GM13976 (cell line): ENCODE measurements around the gene PI4KA.

Experiments used
- DNase-seq: peaks from one replicate; pipeline ENCODE4 v3.0.0; 2012; ENCODE audit warnings: low spot score
- in situ Hi-C: fragments of 300-500 bp; cut with MboI; formaldehyde crosslinking; loops from one replicate; pipeline ENCODE4 v1.12.0; 2022; ENCODE audit warnings: low sequenced_read_pairs, mixed read lengths, inconsistent platforms; ENCODE audit not compliant: unreplicated experiment
- TF ChIP-seq, protein P1 (sequence below): IDR thresholded peaks from 2 replicates; pipeline ENCODE4 v1.5.1; 2012; ENCODE audit warnings: borderline replicate concordance, mild to moderate bottlenecking; ENCODE audit not compliant: insufficient read depth; ENCODE audit errors: extremely low read depth, missing control alignments, control extremely low read depth

Gene PI4KA

DNA sequence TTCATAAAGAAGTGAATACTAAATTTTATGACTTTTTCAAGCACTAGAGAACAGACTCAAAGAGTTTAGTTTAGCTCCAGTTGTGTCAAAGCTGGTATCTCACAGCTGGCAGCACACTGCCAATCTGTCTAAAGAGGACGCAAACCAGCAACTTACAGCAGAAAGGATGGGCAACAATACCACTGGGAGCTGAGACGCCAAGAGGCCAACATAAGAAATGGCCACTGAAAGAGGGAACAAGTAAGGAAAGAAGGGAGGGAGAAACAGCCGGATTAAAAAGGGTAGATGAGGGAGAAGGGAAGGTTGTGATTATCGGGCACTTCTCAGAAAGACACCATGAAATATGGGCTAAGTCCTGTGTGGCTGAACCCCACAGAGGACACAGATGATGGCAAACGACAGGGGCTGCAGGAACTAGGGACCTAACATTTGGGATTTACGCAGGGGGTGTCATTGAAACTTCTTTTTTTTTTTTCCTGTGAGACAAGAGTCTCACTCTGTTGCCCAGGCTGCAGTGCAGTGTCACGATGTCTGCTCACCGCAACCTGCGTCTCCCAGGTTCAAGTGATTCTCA is 43.0 kb downstream of the PI4KA start:
- in situ Hi-C loops, result loop anchor here (10.0 kb wide), 1 partner anchor 49 kb away; no protein-coding TSS in a partner anchor
- no peak for DNase-seq
- TF ChIP-seq, protein P1, sequence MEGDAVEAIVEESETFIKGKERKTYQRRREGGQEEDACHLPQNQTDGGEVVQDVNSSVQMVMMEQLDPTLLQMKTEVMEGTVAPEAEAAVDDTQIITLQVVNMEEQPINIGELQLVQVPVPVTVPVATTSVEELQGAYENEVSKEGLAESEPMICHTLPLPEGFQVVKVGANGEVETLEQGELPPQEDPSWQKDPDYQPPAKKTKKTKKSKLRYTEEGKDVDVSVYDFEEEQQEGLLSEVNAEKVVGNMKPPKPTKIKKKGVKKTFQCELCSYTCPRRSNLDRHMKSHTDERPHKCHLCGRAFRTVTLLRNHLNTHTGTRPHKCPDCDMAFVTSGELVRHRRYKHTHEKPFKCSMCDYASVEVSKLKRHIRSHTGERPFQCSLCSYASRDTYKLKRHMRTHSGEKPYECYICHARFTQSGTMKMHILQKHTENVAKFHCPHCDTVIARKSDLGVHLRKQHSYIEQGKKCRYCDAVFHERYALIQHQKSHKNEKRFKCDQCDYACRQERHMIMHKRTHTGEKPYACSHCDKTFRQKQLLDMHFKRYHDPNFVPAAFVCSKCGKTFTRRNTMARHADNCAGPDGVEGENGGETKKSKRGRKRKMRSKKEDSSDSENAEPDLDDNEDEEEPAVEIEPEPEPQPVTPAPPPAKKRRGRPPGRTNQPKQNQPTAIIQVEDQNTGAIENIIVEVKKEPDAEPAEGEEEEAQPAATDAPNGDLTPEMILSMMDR, result no peak

DNA sequence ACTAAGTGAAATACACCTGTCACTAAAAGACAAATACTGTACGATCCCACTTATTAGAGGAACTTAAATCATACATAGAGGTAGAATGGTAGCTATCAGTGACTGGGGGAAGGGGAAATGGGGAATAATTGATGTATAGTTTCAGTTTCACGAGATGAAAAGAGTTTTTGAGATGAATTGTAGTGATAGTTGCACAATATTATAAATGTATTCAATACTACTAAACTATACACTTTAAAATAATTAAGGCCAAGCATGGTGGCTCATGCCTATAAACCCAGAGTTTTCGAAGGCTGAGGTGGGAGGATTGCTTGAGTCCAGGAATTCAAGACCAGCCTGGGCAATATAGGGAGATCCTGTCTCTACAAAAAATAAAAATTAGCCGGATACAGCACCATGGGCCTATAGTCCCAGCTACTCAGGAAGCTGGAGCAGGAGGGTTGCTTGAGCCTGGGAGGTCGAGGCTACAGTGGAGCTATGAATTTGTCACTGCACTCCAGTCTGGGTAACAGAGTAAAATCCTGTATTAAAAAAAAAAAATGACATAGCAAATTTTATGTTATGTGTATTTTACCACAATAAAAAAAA is 44.3 kb downstream of the PI4KA start:
- no peak for DNase-seq
- TF ChIP-seq, protein P1, result no peak
- in situ Hi-C loops, result loop anchor here (10.0 kb wide), 1 partner anchor 50 kb away; no protein-coding TSS in a partner anchor

DNA sequence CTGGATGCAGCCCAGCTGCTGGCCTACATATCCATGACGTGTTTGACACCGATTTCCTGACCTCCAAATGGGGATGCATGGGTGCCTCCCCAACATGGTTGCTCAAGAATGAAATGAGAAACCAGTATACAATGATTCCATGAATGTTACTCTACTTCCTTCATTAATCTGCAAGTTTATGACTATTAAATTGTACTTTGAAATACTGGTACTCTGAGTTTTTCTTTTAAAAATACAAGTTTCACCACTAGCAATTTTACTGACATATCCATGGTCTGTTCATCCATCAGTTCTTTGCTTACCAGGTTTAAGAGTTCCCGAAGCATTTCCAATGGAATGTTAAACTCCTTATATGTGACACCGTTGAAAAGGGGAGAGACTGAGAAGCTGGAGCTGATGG is 45.6 kb downstream of the PI4KA start:
- in situ Hi-C loops, result loop anchor here (10.0 kb wide), 1 partner anchor 52 kb away; no protein-coding TSS in a partner anchor
- DNase-seq, result no peak
- TF ChIP-seq, protein P1, result no peak

DNA sequence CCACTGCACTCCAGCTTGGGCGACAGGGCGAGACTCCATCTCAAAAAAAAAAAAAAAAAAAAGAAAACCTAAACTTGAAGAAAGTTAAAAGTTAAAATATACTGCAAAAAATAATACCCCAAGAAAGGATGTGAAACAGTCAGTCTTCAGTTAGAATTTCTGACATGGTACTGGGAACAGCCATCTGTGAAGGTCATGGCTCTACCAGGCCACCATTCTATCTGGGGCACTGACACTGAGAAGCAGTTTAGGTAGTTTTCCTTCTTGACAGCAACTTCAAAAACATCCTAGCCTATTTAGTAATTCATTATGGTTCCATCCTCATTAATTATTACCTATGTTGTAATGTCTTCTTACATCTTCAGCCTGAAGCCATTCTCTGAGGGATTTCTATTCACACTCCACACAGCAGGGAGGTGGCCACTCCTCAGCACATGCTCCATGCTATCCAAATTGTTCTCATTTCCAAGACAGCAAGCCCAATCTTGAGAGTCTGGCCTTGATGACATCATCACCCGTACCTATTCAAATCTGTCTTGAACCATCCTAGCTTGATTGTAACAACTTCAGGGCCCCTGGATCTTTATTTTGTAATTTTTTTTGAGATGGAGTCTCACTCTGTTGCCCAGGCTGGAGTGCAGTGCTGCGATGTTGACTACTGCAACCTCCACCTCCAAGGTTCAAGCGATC is 46.5 kb downstream of the PI4KA start:
- TF ChIP-seq, protein P1, result no peak
- no peak for DNase-seq
- in situ Hi-C loops, result loop anchor here (10.0 kb wide), 1 partner anchor 53 kb away; no protein-coding TSS in a partner anchor

DNA sequence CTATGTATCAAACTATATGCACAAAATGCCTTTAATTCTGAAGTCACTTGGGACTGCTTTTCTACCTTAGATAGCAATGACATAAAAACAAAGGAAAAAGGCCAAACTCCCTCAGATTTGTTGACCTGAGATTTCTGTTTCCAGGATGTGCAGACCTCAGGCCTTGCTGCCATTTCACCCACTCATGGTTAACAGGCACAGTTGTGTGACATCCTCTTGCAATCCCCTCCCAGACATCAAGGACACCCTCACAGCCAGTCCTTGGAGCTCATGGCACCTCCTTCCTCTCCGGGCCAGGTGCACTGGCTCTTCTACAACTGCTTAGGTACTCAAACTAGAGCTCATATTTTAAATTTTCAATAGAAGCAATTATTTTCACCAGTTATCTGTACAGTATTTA is 47.4 kb downstream of the PI4KA start:
- DNase-seq, result no peak
- in situ Hi-C loops, result loop anchor here (10.0 kb wide), 1 partner anchor 54 kb away; no protein-coding TSS in a partner anchor
- TF ChIP-seq, protein P1, result no peak

DNA sequence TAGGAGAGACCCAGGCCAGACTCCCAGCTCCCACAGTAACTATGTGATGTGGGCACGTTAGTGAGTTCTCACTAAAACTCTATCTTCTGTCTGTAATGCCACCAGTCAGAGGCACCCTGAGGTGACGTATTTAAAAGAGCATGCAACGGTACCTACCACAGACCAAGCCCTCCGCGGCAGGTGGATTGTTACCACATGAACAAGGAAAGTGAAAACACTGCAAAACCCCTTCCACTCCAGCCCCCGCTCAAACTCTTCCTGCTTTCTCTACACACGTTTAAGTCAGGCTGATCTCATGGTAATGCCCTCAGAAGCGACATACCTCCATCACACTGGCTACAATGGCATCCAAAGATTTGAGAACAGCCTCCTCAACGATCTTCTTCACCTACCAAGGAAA is 48.0 kb downstream of the PI4KA start:
- no peak for DNase-seq
- in situ Hi-C loops, result loop anchor here (10.0 kb wide), 1 partner anchor 54 kb away; no protein-coding TSS in a partner anchor
- TF ChIP-seq, protein P1, result no peak
